ENCODE measurements around the gene GTF2A1. TPM values are rescaled to one million over a fixed set of nuclear protein-coding genes. Genes with fewer than 3 reads are reported as not detected.

Gene GTF2A1
- total RNA-seq, 1 experiment from 2014 or later, result 24.4 TPM

GRCh38 chr14:81219210-81219758 lies 1.5 kb downstream of the GTF2A1 start:
- TF ChIP-seq, protein P1, sequence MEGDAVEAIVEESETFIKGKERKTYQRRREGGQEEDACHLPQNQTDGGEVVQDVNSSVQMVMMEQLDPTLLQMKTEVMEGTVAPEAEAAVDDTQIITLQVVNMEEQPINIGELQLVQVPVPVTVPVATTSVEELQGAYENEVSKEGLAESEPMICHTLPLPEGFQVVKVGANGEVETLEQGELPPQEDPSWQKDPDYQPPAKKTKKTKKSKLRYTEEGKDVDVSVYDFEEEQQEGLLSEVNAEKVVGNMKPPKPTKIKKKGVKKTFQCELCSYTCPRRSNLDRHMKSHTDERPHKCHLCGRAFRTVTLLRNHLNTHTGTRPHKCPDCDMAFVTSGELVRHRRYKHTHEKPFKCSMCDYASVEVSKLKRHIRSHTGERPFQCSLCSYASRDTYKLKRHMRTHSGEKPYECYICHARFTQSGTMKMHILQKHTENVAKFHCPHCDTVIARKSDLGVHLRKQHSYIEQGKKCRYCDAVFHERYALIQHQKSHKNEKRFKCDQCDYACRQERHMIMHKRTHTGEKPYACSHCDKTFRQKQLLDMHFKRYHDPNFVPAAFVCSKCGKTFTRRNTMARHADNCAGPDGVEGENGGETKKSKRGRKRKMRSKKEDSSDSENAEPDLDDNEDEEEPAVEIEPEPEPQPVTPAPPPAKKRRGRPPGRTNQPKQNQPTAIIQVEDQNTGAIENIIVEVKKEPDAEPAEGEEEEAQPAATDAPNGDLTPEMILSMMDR (conservative IDR thresholded peaks at IDR 0.05; ENCODE audit: low read depth, low read length), result no peak
- no peak for TF ChIP-seq EZH2phosphoT487 (IDR thresholded peaks at IDR 0.05; ENCODE audit: borderline replicate concordance, low read length)
- TF ChIP-seq EZH2 (IDR thresholded peaks at IDR 0.05; ENCODE audit: low read length, unreplicated experiment), result no peak
- ATAC-seq, result peak; percentile 72
- Histone ChIP-seq H3F3A (ENCODE audit: low read length, unreplicated experiment) (peaks cover 5% of the 10 kb centered on the region), H3K9ac (ENCODE audit: low read length) (peak overlapping the region; percentile 97), H3K4me1 (ENCODE audit: insufficient read depth, low read length) (peaks cover 23% of the 10 kb centered on the region), H4K20me1 (ENCODE audit: low read length) (no peaks in the 10 kb centered on the region), H3K36me3 (ENCODE audit: low read depth, low read length) (peaks cover 8% of the 10 kb centered on the region; the same call in 1 of the 2 replicates), H3K27me3 (ENCODE audit: low read length) (no peaks in the 10 kb centered on the region), H3K4me3 (ENCODE audit: low read length) (peak overlapping the region; percentile 97), H3K27ac (ENCODE audit: low read length) (peak overlapping the region; percentile 83), H3K4me2 (ENCODE audit: low read length) (peak overlapping the region; percentile 92), H3K79me2 (ENCODE audit: low read length) (peaks cover 53% of the 10 kb centered on the region), H3K9me2 (replicated peaks; ENCODE audit: low read length) (no peaks in the 10 kb centered on the region), H3K9me3 (ENCODE audit: low read length) (no peaks in the 10 kb centered on the region), H2AFZ (ENCODE audit: low read length) (peak overlapping the region; percentile 74)
- BruUV-seq (replicated peaks), result no TSS peak
- ChIA-PET CTCF (interaction anchor here (0.6 kb wide), 1 partner anchor 19 kb away, joined by 4 read pairs; no protein-coding TSS in a partner anchor), POLR2A (ENCODE audit: unreplicated experiment) (interaction anchor here (0.5 to 0.9 kb wide), 4 partner anchors 49 to 1778 kb away, joined by 3 to 24 read pairs (median 8); partner anchors contain the start of gene CEP128)
- DNase-seq, result peak; percentile 97
- intact Hi-C loops (cut with micrococcal nuclease), result loop anchor here (1.0 to 5.0 kb wide), 6 partner anchors 16 to 246 kb away; partner anchors contain the start of gene STON2

- no peaks in the 10 kb centered on the region for H4K20me1 ChIP-seq (ENCODE audit: low read length)
- 0 out of 2 replicates have a peak, but pooled peaks have one; percentile 58 for ATAC-seq
- H3K9ac ChIP-seq (ENCODE audit: low read length), result no peak overlapping the region
- H3K4me1 ChIP-seq (ENCODE audit: insufficient read depth, low read length), result no peaks in the 10 kb centered on the region
- H3F3A ChIP-seq (ENCODE audit: low read length, unreplicated experiment), result no peaks in the 10 kb centered on the region
- H3K4me2 ChIP-seq (ENCODE audit: low read length), result no peak overlapping the region
- BruUV-seq (replicated peaks), result no TSS peak
- no peak overlapping the region for H3K27ac ChIP-seq (ENCODE audit: low read length)
- no peaks in the 10 kb centered on the region for H3K9me2 ChIP-seq (replicated peaks; ENCODE audit: low read length)
- H3K9me3 ChIP-seq (ENCODE audit: low read length), result no peaks in the 10 kb centered on the region
- CTCF ChIA-PET, result interaction anchor here (1.8 kb wide), 1 partner anchor 216 kb away, joined by 4 read pairs; no protein-coding TSS in a partner anchor
- H3K36me3 ChIP-seq (ENCODE audit: low read depth, low read length), result peaks cover 16% of the 10 kb centered on the region; the same call in 1 of the 2 replicates
- DNase-seq, result peak; percentile 38
- H3K4me3 ChIP-seq (ENCODE audit: low read length), result no peak overlapping the region
- no peaks in the 10 kb centered on the region for H3K27me3 ChIP-seq (ENCODE audit: low read length)
- POLR2A ChIA-PET (ENCODE audit: unreplicated experiment), result no interaction called here
- intact Hi-C loops (cut with micrococcal nuclease), result loop anchor here (1.0 to 5.0 kb wide), 2 partner anchors 216 to 260 kb away; no protein-coding TSS in a partner anchor
- H3K79me2 ChIP-seq (ENCODE audit: low read length), result peaks cover 52% of the 10 kb centered on the region
- no peak overlapping the region for H2AFZ ChIP-seq (ENCODE audit: low read length)
- TF ChIP-seq, protein P1 (conservative IDR thresholded peaks at IDR 0.05; ENCODE audit: low read depth, low read length), result peak; percentile 59
- TF ChIP-seq EZH2phosphoT487 (IDR thresholded peaks at IDR 0.05; ENCODE audit: borderline replicate concordance, low read length), result no peak
Measured at GRCh38 chr14:81211844-81212243, 8.9 kb downstream of the GTF2A1 start.
